ENCODE results near the gene BMP8A. TPM values are rescaled to one million over a fixed set of nuclear protein-coding genes. Genes with fewer than 3 reads are reported as not detected.

The BMP8A gene
- total and polyA plus RNA-seq, 2 of the 8 experiments (the other 6 are each of a cell fraction or from before 2014, with no cell fraction given): 0.38 to 0.43 TPM

DNA sequence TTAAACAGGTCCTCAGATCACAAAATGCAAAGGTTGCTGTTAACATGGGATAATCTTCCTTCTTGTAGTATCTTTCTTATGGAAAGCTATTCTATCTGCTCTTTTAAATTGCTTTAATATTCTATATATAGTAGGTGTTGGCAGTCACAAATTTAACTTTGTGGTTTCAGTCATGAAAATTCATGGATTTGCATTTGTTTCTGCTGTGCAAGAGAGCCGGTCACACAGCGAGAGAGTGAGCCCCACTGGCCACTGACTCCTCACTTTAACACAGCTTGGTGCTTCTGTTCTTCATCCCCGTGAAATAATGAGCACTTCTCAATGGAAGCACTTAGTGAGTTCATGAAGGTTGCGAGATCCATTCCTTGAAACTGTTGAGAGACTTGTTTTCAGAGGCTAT lies 18.1 kb upstream of the BMP8A start (continued):
- TF ChIP-seq BCL11A (IDR thresholded peaks at IDR 0.05; ENCODE audit: low read depth in 2 of 2, low read length in 2 of 2) (no peak), SP2 (IDR thresholded peaks at IDR 0.05; ENCODE audit: low read length) (no peak), CBX8 (IDR thresholded peaks at IDR 0.05; ENCODE audit: borderline replicate concordance, low read depth, low read length) (no peak), SIX5 (IDR thresholded peaks at IDR 0.05; ENCODE audit: low read depth, low read length) (no peak), SP1 (IDR thresholded peaks at IDR 0.05; ENCODE audit: low read depth, low read length) (no peak), NRF1 (IDR thresholded peaks at IDR 0.05; ENCODE audit: low read depth, low read length) (no peak), CTBP2 (IDR thresholded peaks at IDR 0.05; ENCODE audit: borderline replicate concordance, insufficient read depth, insufficient read length, low read length) (no peak)

All from H1 (cell line).